MCF 10A (cell line): ENCODE measurements around the gene UFC1. TPM values are rescaled to one million over a fixed set of nuclear protein-coding genes. Genes with fewer than 3 reads are reported as not detected.

Experiments used
- BruUV-seq: library from RNA; stranded (reverse); fragments of 400-500 nt; replicated peaks from 2 replicates; lab custom pipeline; 2021; lab: Mats Ljungman, UMichigan
- CTCF ChIA-PET: fragments of 300-600 bp; sonication (Branson Sonifier 250); formaldehyde crosslinking; extraction: SDS; loops from one replicate; lab custom pipeline; 2021; ENCODE audit warnings: antibody characterized with exemption, inconsistent platforms; lab: Yijun Ruan, JAX
- POLR2A ChIA-PET: fragments of 300-600, 350-650 bp; sonication (Branson Sonifier 250); formaldehyde crosslinking; extraction: SDS; loops from one replicate; lab custom pipeline; 2020; ENCODE audit warnings: antibody characterized with exemption, inconsistent platforms; lab: Yijun Ruan, JAX
- DNase-seq: peaks from one replicate; pipeline ENCODE4 v3.0.0-alpha.2; 2018; ENCODE audit not compliant: unreplicated experiment
- H3K27ac Mint-ChIP-seq: one replicate; pipeline ENCODE4 v1.8.0; 2022; ENCODE audit warnings: mild to moderate bottlenecking, low read depth, mixed read lengths; ENCODE audit not compliant: unreplicated experiment
- H3K27me3 Mint-ChIP-seq: one replicate; pipeline ENCODE4 v1.8.0; 2022; ENCODE audit warnings: mixed read lengths; ENCODE audit not compliant: insufficient read depth, unreplicated experiment
- H3K36me3 Mint-ChIP-seq: one replicate; pipeline ENCODE4 v1.8.0; 2022; ENCODE audit warnings: mild to moderate bottlenecking, moderate library complexity, mixed read lengths; ENCODE audit not compliant: insufficient read depth, unreplicated experiment
- H3K4me1 Mint-ChIP-seq: one replicate; pipeline ENCODE4 v1.8.0; 2022; ENCODE audit warnings: mixed read lengths; ENCODE audit not compliant: insufficient read depth, unreplicated experiment
- H3K4me3 Mint-ChIP-seq: one replicate; pipeline ENCODE4 v1.8.0; 2022; ENCODE audit warnings: mild to moderate bottlenecking, moderate library complexity, mixed read lengths; ENCODE audit not compliant: unreplicated experiment
- H3K9me3 Mint-ChIP-seq: one replicate; pipeline ENCODE4 v1.8.0; 2022; ENCODE audit warnings: mixed read lengths; ENCODE audit not compliant: unreplicated experiment
- intact Hi-C: fragments of 100-400 bp; cut with micrococcal nuclease; formaldehyde crosslinking; loops from 2 replicates; pipeline ENCODE4 v1.14.1; 2022
- total RNA-seq: library from RNA; stranded (reverse); gene quantifications from 2 replicates; pipeline ENCODE4 v1.2.3, GENCODE V29; 2022
- TF ChIP-seq, protein P1 (sequence below): fragments of 200-600 bp; IDR thresholded peaks from one replicate; pipeline ENCODE4 v1.8.0; 2022; ENCODE audit warnings: antibody characterized with exemption, mild to moderate bottlenecking; ENCODE audit not compliant: unreplicated experiment

UFC1 gene
- total RNA-seq, 1 experiment from 2014 or later, result 125 TPM

DNA sequence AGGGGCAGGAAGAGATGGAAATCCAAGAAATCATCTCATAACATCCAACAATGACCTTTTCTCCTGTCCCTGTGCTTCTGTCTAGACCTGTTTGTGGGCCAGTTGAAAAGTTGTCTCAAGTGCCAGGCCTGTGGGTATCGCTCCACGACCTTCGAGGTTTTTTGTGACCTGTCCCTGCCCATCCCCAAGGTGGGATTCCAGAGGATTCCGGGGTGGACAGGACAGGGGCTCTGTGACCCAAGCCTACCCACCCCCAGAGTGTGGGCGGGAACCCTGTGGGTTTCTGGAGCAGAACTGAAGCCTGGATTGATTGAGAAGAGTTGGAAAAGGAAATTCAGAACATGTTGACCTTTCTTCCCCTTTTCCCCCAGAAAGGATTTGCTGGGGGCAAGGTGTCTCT, 10.0 kb downstream of the UFC1 start:
- ChIA-PET CTCF (interaction anchor here (0.6 to 4.9 kb wide), 6 partner anchors 17 to 218 kb away, joined by 4 to 56 read pairs (median 22); partner anchors contain the start of genes NDUFS2 and TOMM40L), POLR2A (interaction anchor here (3.9 to 5.3 kb wide), 4 partner anchors 10 to 47 kb away, joined by 51 to 77 read pairs (median 64); partner anchors contain the start of genes DEDD, NDUFS2, NIT1 and PFDN2)
- H3K4me3 Mint-ChIP-seq, result no peak overlapping the region
- DNase-seq, result no peak
- intact Hi-C loops, result no loop called here
- H3K36me3 Mint-ChIP-seq, result peaks cover 51% of the 10 kb centered on the region
- H3K27ac Mint-ChIP-seq, result peak overlapping the region; percentile 100
- no peaks in the 10 kb centered on the region for H3K27me3 Mint-ChIP-seq
- no TSS peak for BruUV-seq
- TF ChIP-seq, protein P1, sequence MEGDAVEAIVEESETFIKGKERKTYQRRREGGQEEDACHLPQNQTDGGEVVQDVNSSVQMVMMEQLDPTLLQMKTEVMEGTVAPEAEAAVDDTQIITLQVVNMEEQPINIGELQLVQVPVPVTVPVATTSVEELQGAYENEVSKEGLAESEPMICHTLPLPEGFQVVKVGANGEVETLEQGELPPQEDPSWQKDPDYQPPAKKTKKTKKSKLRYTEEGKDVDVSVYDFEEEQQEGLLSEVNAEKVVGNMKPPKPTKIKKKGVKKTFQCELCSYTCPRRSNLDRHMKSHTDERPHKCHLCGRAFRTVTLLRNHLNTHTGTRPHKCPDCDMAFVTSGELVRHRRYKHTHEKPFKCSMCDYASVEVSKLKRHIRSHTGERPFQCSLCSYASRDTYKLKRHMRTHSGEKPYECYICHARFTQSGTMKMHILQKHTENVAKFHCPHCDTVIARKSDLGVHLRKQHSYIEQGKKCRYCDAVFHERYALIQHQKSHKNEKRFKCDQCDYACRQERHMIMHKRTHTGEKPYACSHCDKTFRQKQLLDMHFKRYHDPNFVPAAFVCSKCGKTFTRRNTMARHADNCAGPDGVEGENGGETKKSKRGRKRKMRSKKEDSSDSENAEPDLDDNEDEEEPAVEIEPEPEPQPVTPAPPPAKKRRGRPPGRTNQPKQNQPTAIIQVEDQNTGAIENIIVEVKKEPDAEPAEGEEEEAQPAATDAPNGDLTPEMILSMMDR, result no peak
- peaks cover 58% of the 10 kb centered on the region for H3K4me1 Mint-ChIP-seq
- H3K9me3 Mint-ChIP-seq, result no peaks in the 10 kb centered on the region

DNA sequence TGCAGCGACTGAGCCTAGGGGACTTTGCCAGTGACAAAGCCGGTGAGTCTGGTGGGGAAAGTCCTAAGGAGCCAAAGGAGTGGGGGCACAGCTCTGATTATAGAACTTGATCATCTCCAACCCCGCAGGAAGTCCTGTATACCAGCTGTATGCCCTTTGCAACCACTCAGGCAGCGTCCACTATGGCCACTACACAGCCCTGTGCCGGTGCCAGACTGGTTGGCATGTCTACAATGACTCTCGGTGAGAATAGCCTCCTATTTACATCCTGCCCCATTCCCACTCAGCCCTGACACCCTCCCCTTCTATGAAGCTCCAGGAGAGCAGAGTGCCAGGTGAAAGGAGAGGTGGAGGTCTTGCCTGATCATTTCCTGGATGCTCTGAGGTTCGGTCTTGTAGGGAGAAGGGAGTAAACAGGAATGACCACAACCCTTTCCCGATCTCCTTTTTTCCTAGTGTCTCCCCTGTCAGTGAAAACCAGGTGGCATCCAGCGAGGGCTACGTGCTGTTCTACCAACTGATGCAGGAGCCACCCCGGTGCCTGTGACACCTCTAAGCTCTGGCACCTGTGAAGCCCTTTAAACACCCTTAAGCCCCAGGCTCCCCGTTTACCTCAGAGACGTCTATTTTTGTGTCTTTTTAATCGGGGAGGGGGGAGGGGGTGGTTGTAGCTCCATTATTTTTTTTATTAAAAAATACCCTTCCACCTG, 11.3 kb downstream of the UFC1 start:
- peaks cover 51% of the 10 kb centered on the region for H3K4me1 Mint-ChIP-seq
- no peak for DNase-seq
- H3K4me3 Mint-ChIP-seq, result peak overlapping the region; percentile 98
- no peaks in the 10 kb centered on the region for H3K27me3 Mint-ChIP-seq
- H3K36me3 Mint-ChIP-seq, result peaks cover 57% of the 10 kb centered on the region
- no peaks in the 10 kb centered on the region for H3K9me3 Mint-ChIP-seq
- ChIA-PET CTCF (interaction anchor here (0.5 to 4.9 kb wide), 28 partner anchors 8 to 1374 kb away, joined by 3 to 56 read pairs (median 5); partner anchors contain the start of genes ADAMTS4, B4GALT3, NDUFS2 and TOMM40L), POLR2A (interaction anchor here (0.6 to 5.5 kb wide), 24 partner anchors 8 to 226 kb away, joined by 3 to 101 read pairs (median 7); partner anchors contain the start of genes B4GALT3, DEDD, F11R and NDUFS2)
- no TSS peak for BruUV-seq
- TF ChIP-seq, protein P1, result no peak
- peak overlapping the region; percentile 100 for H3K27ac Mint-ChIP-seq
- intact Hi-C loops, result no loop called here

DNA sequence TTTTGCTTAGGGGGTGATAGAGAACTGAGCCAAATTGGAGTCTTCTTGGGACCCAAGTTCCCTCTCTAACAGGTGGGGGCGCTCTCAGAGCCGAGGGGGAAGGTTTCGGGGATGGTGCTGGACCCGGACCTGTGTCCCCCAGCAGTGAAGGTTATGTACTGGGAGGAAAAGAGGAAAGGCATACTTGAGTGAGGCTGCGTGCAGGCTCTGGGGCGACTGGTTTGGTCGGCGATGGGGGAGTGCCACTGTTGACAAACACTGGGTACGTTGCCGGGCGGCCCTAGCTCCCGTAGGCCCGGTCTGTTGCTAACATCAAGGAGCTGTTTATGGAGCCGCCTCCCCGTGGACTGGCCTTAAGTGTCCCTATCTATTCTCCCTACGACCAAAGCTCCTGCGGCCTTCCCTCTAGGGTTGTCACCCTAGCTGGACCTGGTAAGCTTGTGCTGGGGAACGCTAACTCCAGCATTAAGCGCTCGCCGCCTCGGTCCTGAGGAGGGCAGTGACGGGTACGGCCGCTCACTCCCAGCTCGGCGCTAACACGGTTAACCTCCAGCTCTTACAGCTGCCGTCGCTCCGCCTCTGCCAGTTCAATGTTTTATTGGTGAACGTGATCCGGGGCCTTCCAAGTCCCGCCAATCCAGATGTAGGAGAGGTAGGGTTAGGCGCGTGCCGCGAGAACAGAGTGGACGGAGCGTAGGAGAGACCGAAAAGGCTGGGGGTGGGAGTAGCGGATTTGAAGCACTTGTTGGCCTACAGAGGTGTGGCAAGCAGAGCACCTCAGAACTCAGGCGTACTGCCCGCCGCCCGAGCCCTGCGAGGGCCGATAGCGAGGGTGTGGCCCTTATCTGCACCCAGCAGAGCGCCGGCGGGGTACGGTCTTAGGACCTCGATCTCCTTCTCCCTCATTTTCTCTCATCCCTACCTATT, 12.2 kb downstream of the UFC1 start, which contains the start of gene PPOX:
Gene PPOX, plus strand, starts transcription at position 685 of the 927 bp plus-strand sequence. CDS start 422 bp downstream, outside the sequence.
- TSS peak; percentile 93 for BruUV-seq
- no peaks in the 10 kb centered on the region for H3K9me3 Mint-ChIP-seq
- intact Hi-C loops, result loop anchor here (1.0 to 2.0 kb wide), 3 partner anchors 11 to 47 kb away; partner anchors contain the start of genes B4GALT3, NDUFS2, NIT1 and PFDN2
- H3K27ac Mint-ChIP-seq, result peak within 1 kb of the TSS; percentile 100
- ChIA-PET POLR2A (interaction anchor here (0.6 to 5.5 kb wide), 30 partner anchors 9 to 225 kb away, joined by 3 to 101 read pairs (median 6); partner anchors contain the start of genes B4GALT3, DEDD, F11R and NDUFS2), CTCF (interaction anchor here (0.6 to 4.9 kb wide), 40 partner anchors 9 to 1373 kb away, joined by 3 to 56 read pairs (median 4); partner anchors contain the start of genes ADAMTS4, APOA2, B4GALT3 and NDUFS2)
- peaks cover 65% of the 10 kb centered on the region for H3K36me3 Mint-ChIP-seq
- peak within 1 kb of the TSS; percentile 98 for H3K4me3 Mint-ChIP-seq
- peaks cover 47% of the 10 kb centered on the region for H3K4me1 Mint-ChIP-seq
- TF ChIP-seq, protein P1, result peak; percentile 36
- peak; percentile 100 for DNase-seq
- H3K27me3 Mint-ChIP-seq, result no peaks in the 10 kb centered on the region
